T-cell (primary cell): Measurements from ENCODE around the gene MRPL49. TPM values are rescaled to one million over a fixed set of nuclear protein-coding genes. Genes with fewer than 3 reads are reported as not detected.

Source experiments
- ATAC-seq, 4 experiments: fragments of 200-7000 bp in 3 of 4; fragments of 150-1000 bp in 1 of 4; cut with Tn5 transposase; replicated peaks in 1 of 4; 1 replicate in 3 of 4; 2 replicates in 1 of 4; pipeline ENCODE4 v1.10.0; 2021; ENCODE audit warnings: moderate library complexity in 3 of 4, mild to moderate bottlenecking in 2 of 4, moderate number of reproducible peaks in 1 of 4
- CTCF ChIA-PET, 2 donors: fragments of 300-600 bp; sonication (Branson Sonifier 250); formaldehyde crosslinking; loops; one replicate each; lab custom pipeline; 2022; ENCODE audit warnings: antibody characterized with exemption in 2 of 2; lab: Charles Lee
- POLR2A ChIA-PET, 2 donors: fragments of 300-600 bp; sonication (Branson Sonifier 250); formaldehyde crosslinking; loops; one replicate each; lab custom pipeline; 2022; ENCODE audit warnings: antibody characterized with exemption in 2 of 2; lab: Charles Lee
- DNase-seq, 35 experiments: peaks; one replicate each; pipeline versions ENCODE4 v3.0.0 to v3.0.0-alpha.2; 2013 to 2023
- H3K27ac ChIP-seq: one replicate; pipeline ENCODE4 v1.5.1; 2013; ENCODE audit warnings: low read length
- H3K27me3 ChIP-seq, 2 experiments: replicated peaks in 1 of 2; 1 replicate in 1 of 2; 2 replicates in 1 of 2; pipeline versions ENCODE4 v1.6.1 to v1.7.0; 2013; ENCODE audit warnings: low read length in 1 of 2, mixed read lengths in 1 of 2; ENCODE audit not compliant: control insufficient read depth in 2 of 2, insufficient read depth in 2 of 2; ENCODE audit errors: extremely low read depth in 1 of 2
- H3K36me3 ChIP-seq, 2 donors: 1 replicate in 1 of 2; 2 replicates in 1 of 2; pipeline versions ENCODE4 v1.6.1 to v1.7.0; 2013; ENCODE audit warnings: low read length in 1 of 2; ENCODE audit not compliant: control insufficient read depth in 2 of 2, insufficient read depth in 1 of 2; ENCODE audit errors: extremely low read depth in 1 of 2
- H3K4me1 ChIP-seq, 2 experiments: 1 replicate in 1 of 2; 2 replicates in 1 of 2; pipeline versions ENCODE4 v1.6.1 to v1.7.0; 2013; ENCODE audit warnings: low read length in 2 of 2, mixed read lengths in 1 of 2; ENCODE audit not compliant: insufficient read depth in 2 of 2, control insufficient read depth in 1 of 2; ENCODE audit errors: extremely low read depth in 1 of 2
- H3K4me3 ChIP-seq, 2 donors: 1 replicate in 1 of 2; 2 replicates in 1 of 2; pipeline versions ENCODE4 v1.5.1 to v1.7.0; 2013; ENCODE audit warnings: mild to moderate bottlenecking in 2 of 2, low read length in 1 of 2, moderate library complexity in 1 of 2; ENCODE audit not compliant: control insufficient read depth in 1 of 2; ENCODE audit errors: extremely low read depth in 1 of 2
- H3K9me3 ChIP-seq: 2 replicates; pipeline ENCODE4 v1.7.0; 2013
- H3K27ac Mint-ChIP-seq, 2 donors: one replicate each; pipeline ENCODE4 v1.8.0; 2020 to 2021; ENCODE audit warnings: mild to moderate bottlenecking in 2 of 2, mixed read lengths in 2 of 2
- H3K27me3 Mint-ChIP-seq, 2 donors: one replicate each; pipeline ENCODE4 v1.8.0; 2021 to 2022; ENCODE audit warnings: mixed read lengths in 2 of 2
- H3K36me3 Mint-ChIP-seq: one replicate; pipeline ENCODE4 v1.8.0; 2021; ENCODE audit warnings: mixed read lengths
- H3K4me1 Mint-ChIP-seq, 3 donors: one replicate each; pipeline ENCODE4 v1.8.0; 2020 to 2022; ENCODE audit warnings: mixed read lengths in 3 of 3, mild to moderate bottlenecking in 1 of 3
- H3K4me3 Mint-ChIP-seq, 3 donors: one replicate each; pipeline ENCODE4 v1.8.0; 2020 to 2022; ENCODE audit warnings: mild to moderate bottlenecking in 3 of 3, mixed read lengths in 3 of 3, moderate library complexity in 3 of 3
- H3K9me3 Mint-ChIP-seq, 3 donors: one replicate each; pipeline ENCODE4 v1.8.0; 2020 to 2022; ENCODE audit warnings: mixed read lengths in 3 of 3
- WGBS: methylation state at CpG from one replicate; pipeline ENCODE4 v1.1.5; 2013; ENCODE audit warnings: missing lambda C conversion rate; ENCODE audit not compliant: insufficient coverage; 5-methylcytosine and 5-hydroxymethylcytosine counted together
- total RNA-seq, 35 experiments: library from RNA in 6 of 35; stranded (reverse) in 6 of 35; fragments of 120-200 nt in 1 of 35; gene quantifications; one replicate each; pipeline versions ENCODE4 v1.2.1 to v1.2.4 and lab custom pipeline; 2013 to 2026

The MRPL49 gene
- total RNA-seq, 5 donors from 2014 or later (not counting 1 experiment from before 2014, with no cell fraction given) = 48.3 to 58.8 (median 55.1) TPM

DNA sequence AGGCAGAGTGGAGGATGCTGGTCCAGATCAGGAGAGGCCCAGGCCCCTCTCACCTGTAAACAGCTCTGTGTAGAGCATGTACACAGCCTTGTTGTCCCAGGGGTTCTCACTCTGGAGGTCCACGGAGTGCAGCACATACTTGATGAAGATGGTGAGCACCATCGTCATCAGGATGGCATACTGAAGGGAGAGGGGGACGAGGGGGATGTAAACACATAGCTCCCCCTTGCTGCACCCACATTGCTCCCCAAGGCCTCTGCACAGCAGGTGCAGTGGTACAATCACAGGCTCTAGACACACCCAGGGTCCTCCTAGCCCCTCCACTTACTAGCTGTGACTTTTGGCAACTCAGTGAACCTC, 9.3 kb downstream of the MRPL49 start:
- H3K27me3 Mint-ChIP-seq = no peaks in the 10 kb centered on the region
- ATAC-seq = no peak
- peaks cover 21 to 35% of the 10 kb centered on the region in 2 experiments for H3K4me1 ChIP-seq
- peaks cover 31 to 42% (median 33%) of the 10 kb centered on the region in 3 donors for H3K4me1 Mint-ChIP-seq
- no peaks in the 10 kb centered on the region for H3K9me3 Mint-ChIP-seq
- H3K36me3 ChIP-seq = peaks cover 26 to 63% of the 10 kb centered on the region in 2 donors
- H3K27ac Mint-ChIP-seq = no peak overlapping the region
- H3K4me3 Mint-ChIP-seq = no peak overlapping the region
- ChIA-PET POLR2A (interaction anchor here in 1 of 2 donors (0.6 to 0.7 kb wide), 2 partner anchors 9 to 170 kb away, joined by 5 to 6 read pairs; partner anchors contain the start of genes FAU and MRPL49), CTCF (interaction anchor here in 1 of 2 donors (0.5 kb wide), 1 partner anchor 674 kb away, joined by 7 read pairs; no protein-coding TSS in a partner anchor)
- no peaks in the 10 kb centered on the region for H3K27me3 ChIP-seq
- H3K9me3 ChIP-seq = no peaks in the 10 kb centered on the region
- H3K36me3 Mint-ChIP-seq = peaks cover 10% of the 10 kb centered on the region
- WGBS = 100% methylated on average over 1 of the region's 3 CpGs
- no peak overlapping the region for H3K4me3 ChIP-seq
- DNase-seq = no peak
- H3K27ac ChIP-seq = no peak overlapping the region

DNA sequence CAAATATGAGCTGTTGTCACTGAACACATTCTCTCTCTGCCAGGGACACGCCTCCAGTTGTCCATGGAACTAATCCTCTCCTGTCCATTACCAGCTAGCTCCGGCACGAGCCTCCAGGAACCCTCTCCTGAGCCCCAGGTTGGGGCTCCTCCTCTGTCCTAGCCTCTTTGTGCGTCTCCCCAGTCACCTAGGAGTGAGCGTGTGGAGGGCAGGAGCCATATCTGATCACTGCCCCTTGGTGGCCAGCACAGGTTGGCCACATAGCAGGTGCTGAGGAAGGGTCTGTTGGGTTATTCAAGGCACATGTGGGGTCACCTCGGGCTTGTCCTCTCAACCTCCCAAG, 9.7 kb downstream of the MRPL49 start:
- peaks cover 24 to 39% of the 10 kb centered on the region in 2 experiments for H3K4me1 ChIP-seq
- peaks cover 35 to 47% (median 35%) of the 10 kb centered on the region in 3 donors for H3K4me1 Mint-ChIP-seq
- H3K36me3 ChIP-seq = peaks cover 26 to 58% of the 10 kb centered on the region in 2 donors
- DNase-seq (no peak), ATAC-seq (no peak)
- H3K9me3 Mint-ChIP-seq = no peaks in the 10 kb centered on the region
- ChIA-PET CTCF (interaction anchor here in 1 of 2 donors (0.5 kb wide), 1 partner anchor 674 kb away, joined by 7 read pairs; no protein-coding TSS in a partner anchor), POLR2A (interaction anchor here in 1 of 2 donors (0.6 kb wide), 1 partner anchor 171 kb away, joined by 5 read pairs; no protein-coding TSS in a partner anchor)
- peaks cover 9% of the 10 kb centered on the region for H3K36me3 Mint-ChIP-seq
- H3K27ac ChIP-seq = no peak overlapping the region
- H3K9me3 ChIP-seq = no peaks in the 10 kb centered on the region
- peak overlapping the region; percentile 52 to 55 for H3K27ac Mint-ChIP-seq
- H3K4me3 Mint-ChIP-seq = peak overlapping the region in 2 of 3 donors; percentile 34 to 98
- no peaks in the 10 kb centered on the region for H3K27me3 ChIP-seq
- no peaks in the 10 kb centered on the region for H3K27me3 Mint-ChIP-seq
- WGBS = 100% methylated on average over 4 of the region's 6 CpGs
- no peak overlapping the region for H3K4me3 ChIP-seq

DNA sequence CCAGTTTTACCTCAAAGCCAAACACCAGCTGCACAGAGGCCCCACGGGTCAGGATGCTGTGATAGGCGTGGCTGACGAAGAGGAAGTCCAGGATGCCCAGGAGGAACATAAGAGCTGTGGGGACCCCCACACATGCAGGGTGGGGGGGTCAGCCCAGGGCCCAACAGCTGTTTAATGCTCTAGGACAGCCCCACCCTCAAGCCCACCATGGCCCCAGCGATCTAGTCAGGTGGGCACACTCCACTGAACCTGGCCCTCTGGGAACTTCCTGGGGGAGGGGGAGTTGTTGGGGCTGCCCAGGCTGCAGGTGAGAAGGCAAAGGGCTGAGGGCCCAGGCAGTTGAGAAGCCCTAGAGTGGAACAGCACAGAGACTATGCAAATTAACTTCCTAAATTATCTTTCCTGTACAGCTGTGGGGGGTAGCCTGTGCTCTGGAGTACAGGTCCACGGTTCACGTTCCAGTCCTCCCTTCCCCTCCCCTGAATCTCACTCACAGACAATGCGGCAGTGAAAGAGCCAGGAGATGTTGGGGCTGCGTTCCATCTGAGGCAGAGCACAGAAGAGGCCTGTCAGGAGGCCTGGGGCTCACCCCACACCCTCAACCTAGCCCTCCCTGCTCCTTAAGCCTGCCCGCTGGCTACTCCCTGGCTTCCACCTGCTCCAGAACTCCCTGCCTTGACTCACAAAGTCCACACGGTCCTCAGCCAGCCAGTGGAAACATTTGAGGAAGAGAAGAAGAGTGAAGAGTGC, 10.3 kb downstream of the MRPL49 start:
- Mint-ChIP-seq H3K36me3 (peaks cover 9% of the 10 kb centered on the region), H3K4me3 (peak overlapping the region; percentile 98 to 99 (median 99)), H3K27ac (peak overlapping the region; percentile 97 to 100), H3K27me3 (no peaks in the 10 kb centered on the region), H3K9me3 (no peaks in the 10 kb centered on the region), H3K4me1 (peaks cover 37 to 50% (median 38%) of the 10 kb centered on the region in 3 donors)
- 72% methylated on average over 5 of the region's 10 CpGs for WGBS
- Histone ChIP-seq H3K9me3 (no peaks in the 10 kb centered on the region), H3K36me3 (peaks cover 22 to 53% of the 10 kb centered on the region in 2 donors), H3K27ac (no peak overlapping the region), H3K4me1 (peaks cover 24 to 40% of the 10 kb centered on the region in 2 experiments), H3K4me3 (no peak overlapping the region), H3K27me3 (no peaks in the 10 kb centered on the region)
- ChIA-PET POLR2A (no interaction called here), CTCF (interaction anchor here in 1 of 2 donors (0.5 kb wide), 1 partner anchor 673 kb away, joined by 7 read pairs; no protein-coding TSS in a partner anchor)
- peak in 1 of 35 experiments; percentile 5 for DNase-seq
- no peak for ATAC-seq

DNA sequence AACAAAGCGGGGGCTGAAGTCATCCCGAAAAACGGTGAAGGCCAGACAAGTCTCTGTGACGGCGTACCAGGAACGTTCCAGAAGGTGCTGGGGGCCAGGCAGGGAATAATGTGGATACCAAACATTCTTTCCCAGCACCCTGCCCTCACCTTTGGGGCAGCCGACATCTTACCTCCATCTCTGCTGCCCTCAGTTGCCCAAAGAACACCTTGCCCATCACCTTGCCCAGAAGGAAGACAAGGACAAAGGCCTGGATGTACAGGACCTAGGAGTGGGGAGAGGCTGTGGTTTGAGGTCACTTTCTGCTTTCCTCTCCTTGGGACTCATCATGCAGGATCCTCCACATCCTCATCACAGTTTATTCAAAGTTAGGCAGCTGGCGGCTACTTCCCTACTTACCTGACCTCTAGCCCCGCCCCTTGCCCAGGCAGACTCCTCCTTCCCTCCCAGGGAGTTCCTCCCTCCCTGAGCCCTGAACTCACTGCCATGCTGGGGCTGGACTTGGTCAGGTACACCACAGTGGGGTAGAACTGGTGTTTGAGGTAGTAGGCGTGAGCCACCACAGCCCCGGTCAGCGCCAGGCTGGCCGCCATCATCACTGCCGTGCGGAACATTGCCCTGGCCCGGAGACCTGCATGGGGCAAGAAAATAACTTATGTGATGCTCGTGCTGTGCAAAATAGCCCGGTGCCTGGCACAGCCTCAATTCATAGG, 11.0 kb downstream of the MRPL49 start:
- Mint-ChIP-seq H3K9me3 (no peaks in the 10 kb centered on the region), H3K4me1 (peaks cover 40 to 53% (median 41%) of the 10 kb centered on the region in 3 donors), H3K36me3 (peaks cover 9% of the 10 kb centered on the region), H3K27ac (peak overlapping the region; percentile 97 to 100), H3K4me3 (peak overlapping the region; percentile 98 to 99 (median 99)), H3K27me3 (no peaks in the 10 kb centered on the region)
- H3K9me3 ChIP-seq = no peaks in the 10 kb centered on the region
- DNase-seq (peak in 10 of 35 experiments; percentile 25 to 52 (median 40)), ATAC-seq (no peak)
- H3K27ac ChIP-seq = peak overlapping the region; percentile 96
- no peaks in the 10 kb centered on the region for H3K27me3 ChIP-seq
- H3K4me1 ChIP-seq = peaks cover 24 to 40% of the 10 kb centered on the region in 2 experiments
- peak overlapping the region; percentile 80 to 94 for H3K4me3 ChIP-seq
- ChIA-PET POLR2A (interaction anchor here (0.6 to 2.4 kb wide), 3 partner anchors 10 to 16 kb away, joined by 5 to 12 read pairs (median 8); partner anchors contain the start of genes FAU (in 1 of the 2), MRPL49 (in 1 of the 2) and ZNHIT2 (in 1 of the 2)), CTCF (no interaction called here)
- peaks cover 22 to 45% of the 10 kb centered on the region in 2 donors for H3K36me3 ChIP-seq
- 10% methylated on average over 6 of the region's 18 CpGs for whole genome bisulfite sequencing

DNA sequence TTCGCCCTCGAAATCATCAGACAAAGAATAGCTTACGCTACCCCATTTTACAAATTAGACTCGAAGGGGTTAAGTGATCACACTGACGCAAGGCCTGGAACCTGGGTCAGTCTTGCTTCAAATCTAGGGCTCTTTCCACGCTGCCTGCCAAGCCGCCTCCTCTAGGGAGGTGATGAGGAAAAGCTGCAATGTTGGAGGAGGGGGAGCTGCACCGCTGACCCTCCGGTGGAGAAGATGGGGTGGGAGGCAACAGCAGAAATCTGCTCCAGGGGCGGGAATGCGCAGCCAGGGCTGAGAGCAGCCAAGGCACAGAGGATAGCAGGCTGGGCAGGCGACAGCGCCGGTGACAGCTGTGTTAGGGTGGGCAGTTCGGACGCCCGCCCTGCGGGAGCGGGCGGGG, 11.6 kb downstream of the MRPL49 start:
- Histone ChIP-seq H3K36me3 (peaks cover 22 to 39% of the 10 kb centered on the region in 2 donors), H3K27me3 (no peaks in the 10 kb centered on the region), H3K4me3 (peak overlapping the region; percentile 80 to 94), H3K9me3 (no peaks in the 10 kb centered on the region), H3K4me1 (peaks cover 24 to 40% of the 10 kb centered on the region in 2 experiments), H3K27ac (peak overlapping the region; percentile 96)
- WGBS = under 1% methylated on average over 16 of the region's 20 CpGs
- no peak for ATAC-seq
- DNase-seq = peak in 2 of 35 experiments; percentile 23 to 25
- H3K9me3 Mint-ChIP-seq = no peaks in the 10 kb centered on the region
- peaks cover 9% of the 10 kb centered on the region for H3K36me3 Mint-ChIP-seq
- peak overlapping the region; percentile 98 to 99 (median 99) for H3K4me3 Mint-ChIP-seq
- ChIA-PET POLR2A (interaction anchor here (0.6 to 2.4 kb wide), 3 partner anchors 11 to 16 kb away, joined by 5 to 12 read pairs (median 8); partner anchors contain the start of genes FAU (in 1 of the 2), MRPL49 (in 1 of the 2) and ZNHIT2 (in 1 of the 2)), CTCF (no interaction called here)
- peaks cover 40 to 53% (median 41%) of the 10 kb centered on the region in 3 donors for H3K4me1 Mint-ChIP-seq
- peak overlapping the region; percentile 97 to 100 for H3K27ac Mint-ChIP-seq
- H3K27me3 Mint-ChIP-seq = no peaks in the 10 kb centered on the region
